ENCODE results near the gene SORT1. TPM values are rescaled to one million over a fixed set of nuclear protein-coding genes. Genes with fewer than 3 reads are reported as not detected.
A peak's percentile ranks its signal among the peaks of the same experiment; 100 is the strongest.
"Not testable (repeated sequence)": the region's sequence is repeated elsewhere in the genome, so short reads cannot be mapped to it uniquely, and the experiment has no call there.

The SORT1 gene
- total RNA-seq, 1 donor from 2014 or later: 48.2 TPM

- no peak for DNase-seq
Observed at GRCh38 chr1:109295712-109296415, 101.9 kb downstream of the SORT1 start.

- no peak for DNase-seq
Observed at GRCh38 chr1:109294481-109294880, 103.2 kb downstream of the SORT1 start.

GRCh38 chr1:109293026-109293425 is 104.7 kb downstream of the SORT1 start:
- DNase-seq: no peak

- DNase-seq: no peak
Observed at GRCh38 chr1:109292364-109292763, 105.4 kb downstream of the SORT1 start.

- no peak for DNase-seq
Observed at GRCh38 chr1:109290998-109291397, 106.7 kb downstream of the SORT1 start.

- DNase-seq: no peak
Observed at GRCh38 chr1:109290137-109290536, 107.6 kb downstream of the SORT1 start.

- not testable (repeated sequence) for DNase-seq
Observed at GRCh38 chr1:109286762-109287161, 111.0 kb downstream of the SORT1 start.

- no peak for DNase-seq
Observed at GRCh38 chr1:109283748-109284600, 113.7 kb downstream of the SORT1 start.

GRCh38 chr1:109282952-109283747 is 114.6 kb downstream of the SORT1 start, which contains the start of gene PSRC1:
Gene PSRC1 (minus strand): TSS chr1:109283145.
- peak; percentile 98 for DNase-seq

GRCh38 chr1:109282497-109282951 is 115.2 kb downstream of the SORT1 start:
- DNase-seq: no peak

- no peak for DNase-seq
Observed at GRCh38 chr1:109281680-109282496, 115.8 kb downstream of the SORT1 start.

GRCh38 chr1:109280862-109281261 is 116.9 kb downstream of the SORT1 start:
- DNase-seq: no peak

GRCh38 chr1:109279615-109280278 is 118.0 kb downstream of the SORT1 start:
- no peak for DNase-seq

- DNase-seq: peak; percentile 51
Observed at GRCh38 chr1:109277434-109278204, 120.1 kb downstream of the SORT1 start.

- DNase-seq: no peak
Observed at GRCh38 chr1:109275706-109276345, 121.9 kb downstream of the SORT1 start.

GRCh38 chr1:109274533-109275476 is 122.9 kb downstream of the SORT1 start:
- no peak for DNase-seq

- no peak for DNase-seq
Observed at GRCh38 chr1:109273570-109274288, 124.0 kb downstream of the SORT1 start.

Data from occipital lobe (tissue), 2 donors.